GM19463 (cell line): Measurements from ENCODE around the gene PTPN21.

ENCODE experiments used
- ATAC-seq: cut with Tn5 transposase; IDR thresholded peaks from one replicate; pipeline ENCODE4 v1.9.1; 2021; ENCODE audit warnings: mild to moderate bottlenecking, moderate library complexity; ENCODE audit not compliant: unreplicated experiment

Gene PTPN21

DNA sequence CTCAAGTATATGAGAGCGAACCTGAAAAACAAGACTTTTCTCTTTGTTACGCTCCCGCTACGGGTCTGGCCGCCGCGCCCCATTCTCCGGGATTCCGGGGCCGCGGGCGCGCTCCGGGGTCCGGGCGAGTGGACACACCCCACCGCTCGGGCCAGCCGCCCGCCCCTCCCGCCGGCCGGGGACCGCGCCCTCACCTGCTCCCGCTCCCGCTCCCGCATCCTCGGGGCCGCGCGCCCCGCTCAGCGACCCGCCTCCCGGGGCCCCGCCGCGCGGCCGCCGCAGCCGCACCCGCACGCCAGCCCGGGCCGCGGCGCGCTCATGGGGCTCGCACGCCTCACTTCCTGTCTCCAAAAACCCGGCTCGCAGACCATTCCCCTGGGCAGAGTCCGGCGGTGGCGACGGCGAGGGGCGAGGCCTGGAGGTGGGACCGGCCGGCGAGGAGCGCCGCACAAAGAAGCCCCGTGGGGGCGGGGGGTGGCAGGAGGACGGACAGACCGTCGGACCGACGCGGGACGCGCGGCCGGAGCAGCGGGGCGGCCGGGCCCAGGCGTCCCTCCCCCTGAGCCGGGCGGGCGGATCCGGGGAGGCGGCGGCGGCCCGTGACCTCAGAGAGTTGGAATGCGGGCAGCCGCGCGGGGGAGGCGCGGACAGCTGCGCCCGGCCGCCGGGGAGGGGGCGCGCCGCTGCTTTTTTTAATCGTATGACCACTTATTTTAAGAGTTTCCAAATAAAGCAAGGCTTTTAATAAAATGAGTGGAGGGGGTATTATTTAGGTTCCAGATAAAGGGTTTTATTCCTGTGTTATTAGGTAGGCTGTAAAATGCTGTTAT lies at the start of gene PTPN21:
PTPN21 (minus strand) TSS at position 551 of the 830 bp plus-strand sequence. CDS start 4,590 bp downstream, outside the sequence.
- peak; percentile 42 for ATAC-seq

- ATAC-seq = no peak
These were observed 49.4 kb upstream of the PTPN21 start for GRCh38 chr14:88604212-88604611.

DNA sequence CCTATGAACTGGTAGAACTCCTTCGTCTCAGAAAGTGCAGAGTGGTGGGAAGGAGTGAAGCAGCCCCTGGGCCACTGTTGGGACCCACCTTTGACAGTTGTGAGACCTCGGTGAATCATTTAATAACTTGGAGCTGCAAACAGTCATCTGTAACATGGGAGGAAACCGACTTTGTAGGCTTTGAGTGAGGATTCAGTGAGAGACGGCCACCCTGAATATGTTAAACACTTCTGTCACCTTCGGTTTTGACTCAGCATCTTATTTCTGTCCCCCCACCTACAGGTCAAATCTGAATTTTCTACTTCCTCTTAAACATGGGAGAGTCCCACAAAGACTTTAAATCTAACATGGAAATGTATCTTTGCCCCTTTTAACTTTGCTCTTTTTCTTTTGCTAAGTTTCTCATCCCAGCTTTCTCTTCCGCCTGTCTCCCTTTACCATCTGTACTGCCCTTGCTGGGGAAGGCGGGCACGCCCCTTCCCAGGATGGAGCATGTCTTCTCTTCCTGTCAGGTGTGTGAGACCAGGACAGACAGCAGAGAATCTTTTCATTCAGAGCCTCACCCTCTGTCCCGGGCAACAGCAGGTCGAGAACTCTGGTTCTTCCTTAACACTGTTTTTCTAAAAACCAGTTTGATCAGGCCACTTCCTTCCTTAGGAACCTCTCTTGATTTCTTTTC lies 45.1 kb upstream of the PTPN21 start:
- ATAC-seq = peak; percentile 88

GRCh38 chr14:88599326-88599725 lies 44.5 kb upstream of the PTPN21 start:
- peak; percentile 25 for ATAC-seq

DNA sequence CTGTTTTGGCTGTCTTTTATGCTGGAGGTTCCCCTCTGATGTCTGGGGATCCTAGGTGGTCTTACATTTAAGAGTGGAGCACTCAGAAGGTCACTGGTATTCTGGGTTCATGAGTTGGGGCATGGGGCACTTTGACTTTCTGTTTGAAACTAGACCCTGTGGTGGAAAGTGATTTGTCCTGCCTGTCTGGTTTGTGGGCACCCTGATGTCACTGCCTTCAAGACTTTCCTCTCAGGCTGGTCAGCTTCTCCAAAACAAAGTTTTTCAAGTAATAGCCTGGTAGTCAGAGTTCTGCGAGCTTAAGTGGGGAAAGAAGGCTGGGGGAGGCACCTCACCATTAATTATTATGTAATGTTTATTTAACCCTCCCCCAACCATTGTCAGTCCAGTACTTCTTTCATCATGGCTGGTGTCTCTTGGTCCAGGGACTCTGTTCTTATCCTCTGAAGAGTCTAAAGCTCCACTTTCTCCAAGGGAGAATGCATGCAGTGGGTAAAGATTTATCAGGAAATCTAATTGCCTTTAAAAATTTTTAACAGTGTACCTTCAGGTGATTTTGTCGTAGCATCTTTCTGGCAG lies 43.4 kb upstream of the PTPN21 start:
- ATAC-seq = no peak

DNA sequence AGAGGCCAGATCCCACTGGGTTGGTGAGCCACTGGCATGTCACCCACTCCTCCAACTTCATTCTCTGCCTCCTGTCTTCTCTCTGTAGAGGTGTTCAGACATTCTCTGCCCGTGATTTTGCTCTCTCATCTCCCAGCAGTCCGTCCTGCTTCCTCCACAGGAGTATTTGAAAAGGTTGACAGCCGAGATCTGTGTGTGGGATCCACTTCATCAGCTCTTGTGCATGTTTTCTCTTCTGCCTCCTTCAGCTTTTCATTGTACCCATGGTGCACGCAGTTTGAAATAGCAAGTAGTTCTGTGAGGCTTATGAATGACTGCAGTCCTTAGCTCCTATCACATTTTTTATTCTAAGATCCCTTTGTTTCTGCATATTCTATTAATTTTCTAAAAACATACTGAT lies 42.8 kb upstream of the PTPN21 start:
- ATAC-seq = no peak

- ATAC-seq = no peak
These were observed 42.2 kb upstream of the PTPN21 start for GRCh38 chr14:88597038-88597437.

GRCh38 chr14:88592031-88592430 lies 37.2 kb upstream of the PTPN21 start:
- ATAC-seq = no peak

DNA sequence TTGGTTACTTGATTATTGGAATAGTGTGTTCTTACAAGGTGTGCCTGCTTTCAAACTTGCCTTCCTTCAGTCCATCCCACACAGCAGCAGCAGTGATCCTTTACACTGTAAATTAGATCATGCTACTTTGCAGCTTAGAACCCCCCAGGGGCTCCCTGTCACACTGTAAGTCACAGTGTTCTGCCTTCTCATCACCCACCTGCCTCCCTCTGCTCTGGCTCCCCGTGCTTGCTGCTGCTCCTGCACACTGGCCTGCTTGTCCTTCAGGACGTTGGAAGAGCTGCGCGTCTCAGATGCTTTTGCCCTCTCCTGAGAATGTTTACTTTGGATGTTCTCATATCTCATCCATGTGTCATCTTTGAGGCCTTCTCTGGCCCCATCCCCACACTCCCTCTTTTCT lies 35.4 kb upstream of the PTPN21 start:
- no peak for ATAC-seq

DNA sequence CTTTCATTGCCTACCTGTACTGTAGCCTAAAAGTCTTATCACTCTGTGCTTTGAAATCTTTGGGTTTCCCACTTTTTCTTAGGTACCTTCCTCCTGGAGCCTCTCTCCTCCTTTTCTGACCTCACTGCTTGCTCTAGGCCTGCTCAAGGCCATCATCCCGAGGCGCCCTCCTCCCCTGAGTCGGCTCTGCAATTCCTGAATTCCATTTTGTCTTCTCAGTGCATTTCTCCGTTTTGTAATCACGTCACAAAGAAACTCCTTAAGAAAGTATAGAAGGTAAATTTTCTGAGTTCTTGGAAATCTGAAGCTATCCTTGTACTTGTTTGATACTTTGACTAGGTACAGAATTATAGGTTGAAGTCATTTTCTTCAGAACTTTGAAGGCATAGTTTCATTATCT lies 33.3 kb upstream of the PTPN21 start:
- no peak for ATAC-seq

DNA sequence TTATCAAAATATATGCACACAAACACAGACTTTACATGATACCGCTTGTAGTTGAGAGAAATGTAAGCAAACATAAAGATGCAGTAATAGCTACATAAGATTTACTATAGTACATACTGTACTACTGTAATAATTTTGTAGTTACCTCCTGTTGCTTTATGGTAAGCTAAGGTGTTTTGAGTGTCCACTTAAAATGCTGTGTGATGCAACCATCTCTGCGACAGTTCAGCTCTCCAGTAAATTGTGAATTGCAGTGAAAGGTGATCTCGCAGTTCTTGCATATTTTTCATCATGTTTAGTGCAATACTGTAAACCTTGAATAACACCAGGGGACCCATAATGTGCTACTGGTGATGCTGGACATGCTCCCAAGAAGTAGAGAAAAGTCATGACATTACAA lies 29.6 kb upstream of the PTPN21 start:
- ATAC-seq = no peak

DNA sequence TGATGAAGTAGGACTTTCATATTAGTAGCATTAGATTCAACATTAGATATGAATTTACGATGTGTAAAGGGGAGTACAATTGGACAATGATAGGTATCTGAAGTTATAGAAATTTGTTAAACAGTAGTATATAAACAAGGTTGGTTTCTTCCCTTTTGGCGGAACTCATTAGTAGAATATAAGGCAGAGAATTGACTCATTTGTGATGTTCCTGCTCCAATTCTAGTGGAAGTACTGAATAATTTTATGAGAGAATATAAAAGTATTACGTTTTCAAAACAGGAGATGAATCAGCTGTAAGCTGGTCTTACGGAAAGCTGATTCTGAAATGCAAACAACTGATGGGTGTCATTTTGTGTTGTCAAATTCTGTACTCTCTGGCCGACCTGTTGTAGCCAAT lies 21.4 kb upstream of the PTPN21 start:
- ATAC-seq = no peak

GRCh38 chr14:88572117-88572516 lies 17.3 kb upstream of the PTPN21 start:
- no peak for ATAC-seq

DNA sequence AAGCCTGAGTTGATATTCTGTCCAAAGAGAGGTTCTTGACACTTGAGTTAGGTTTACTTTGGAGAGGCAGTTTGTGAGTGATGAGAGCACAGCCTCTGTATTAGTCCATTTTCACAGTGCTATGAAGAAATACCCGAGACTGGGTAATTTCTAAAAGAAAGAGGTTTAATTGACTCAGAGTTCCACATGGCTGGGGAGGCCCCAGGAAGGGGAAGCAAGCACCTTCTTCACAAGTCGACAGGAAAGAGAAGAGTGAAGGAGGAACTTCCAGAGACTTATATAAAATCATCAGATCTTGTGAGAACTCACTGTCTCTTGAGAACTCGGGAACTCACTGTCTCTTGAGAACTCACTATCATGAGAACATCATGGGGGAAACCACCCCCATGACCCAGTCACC lies 13.4 kb upstream of the PTPN21 start:
- no peak for ATAC-seq

DNA sequence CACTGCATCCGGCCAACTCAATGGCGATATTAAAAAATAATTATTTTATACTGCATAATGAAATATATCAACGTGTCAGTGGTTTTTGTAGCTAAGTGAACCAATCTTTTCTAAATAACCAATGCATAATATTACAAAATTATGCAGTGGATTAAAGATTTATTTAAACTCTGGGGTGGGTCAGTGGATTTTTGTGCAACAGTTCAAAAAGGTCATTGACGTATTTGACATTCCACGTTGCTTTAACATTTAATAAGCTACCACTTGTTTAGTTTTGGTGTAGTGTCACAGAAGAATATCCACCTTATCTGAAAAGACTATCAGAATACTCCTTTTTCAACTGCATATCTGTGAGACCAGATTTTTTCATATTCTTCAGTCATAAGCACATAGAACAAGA lies 10.6 kb upstream of the PTPN21 start:
- no peak for ATAC-seq

- no peak for ATAC-seq
These were observed 9.0 kb upstream of the PTPN21 start for GRCh38 chr14:88563845-88564244.

DNA sequence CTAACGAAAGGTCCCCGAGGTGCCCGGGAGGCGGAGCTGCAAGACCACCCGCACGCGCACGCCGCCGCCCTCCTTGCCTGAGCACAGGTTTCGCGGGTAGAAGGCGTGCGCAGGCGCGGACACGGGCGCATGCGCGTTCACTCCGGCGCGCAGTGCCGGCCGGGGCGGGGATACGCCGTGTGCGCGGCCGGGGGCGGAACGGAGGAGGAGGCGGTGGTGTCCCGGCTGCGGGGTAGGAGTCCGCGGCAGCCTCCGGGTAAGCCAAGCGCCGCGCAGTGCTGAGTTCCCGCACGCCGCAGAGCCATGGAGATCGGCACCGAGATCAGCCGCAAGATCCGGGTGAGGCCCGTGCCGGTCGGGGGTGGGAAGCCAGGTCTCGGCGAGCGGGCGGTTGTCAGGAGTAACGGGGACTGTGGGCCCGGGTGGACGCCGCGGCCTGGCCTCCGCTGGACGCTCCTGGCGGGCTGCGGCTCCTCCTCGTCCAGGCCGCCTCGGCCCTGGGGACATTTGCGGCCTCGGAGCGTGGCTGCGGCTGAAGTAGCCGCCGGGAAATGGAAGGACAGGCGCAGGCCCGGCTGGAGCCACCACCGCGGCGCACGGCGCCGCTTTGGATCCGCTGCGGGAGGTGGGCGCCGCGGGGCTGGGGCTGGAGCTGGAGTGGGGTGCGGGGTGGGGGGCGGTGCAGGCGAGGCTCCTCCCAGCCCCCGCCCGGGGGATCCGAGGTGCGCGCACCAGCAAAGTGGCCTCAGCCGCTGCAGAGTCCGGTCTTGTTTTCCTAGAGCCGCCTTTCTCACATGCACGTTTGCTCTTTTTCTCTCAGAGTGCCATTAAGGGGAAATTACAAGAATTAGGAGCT lies 8.3 kb upstream of the PTPN21 start, which contains the start of gene ZC3H14:
ZC3H14 (plus strand) TSS at position 207 of the 856 bp plus-strand sequence; CDS start at position 304, 97 bp downstream.
- peak; percentile 94 for ATAC-seq

DNA sequence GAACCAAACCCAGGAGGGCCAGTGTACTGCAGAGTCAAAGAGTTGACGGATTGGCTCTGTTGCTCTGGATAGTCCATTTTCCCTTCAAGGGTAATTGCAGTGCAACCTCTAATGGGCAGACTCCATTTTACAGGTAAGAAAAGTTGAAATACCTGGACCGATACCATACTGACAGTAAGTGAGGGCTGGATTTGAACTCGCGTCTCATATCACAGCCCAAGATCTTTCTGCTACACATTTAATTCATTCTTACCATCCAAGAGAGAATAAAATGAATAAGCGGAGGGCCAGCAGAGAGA lies 7.7 kb upstream of the PTPN21 start:
- ATAC-seq = no peak

- ATAC-seq = no peak
These were observed 5.0 kb upstream of the PTPN21 start for GRCh38 chr14:88559852-88560251.

GRCh38 chr14:88556581-88556980 lies 1.8 kb upstream of the PTPN21 start:
- ATAC-seq = no peak

GRCh38 chr14:88553886-88554456 lies 836 bp downstream of the PTPN21 start:
- ATAC-seq = no peak
